PC-3 (cell line): ENCODE results near the gene BICRA.

Source experiments
- EZH2 ChIP-seq: fragments of 300-600 bp; sonication (generic); IDR thresholded peaks from one replicate; pipeline ENCODE4 v1.6.1; 2017; ENCODE audit warnings: antibody characterized with exemption, mild to moderate bottlenecking, low read length; ENCODE audit not compliant: unreplicated experiment
- EZH2phosphoT487 ChIP-seq: fragments of 300-600 bp; sonication (generic); IDR thresholded peaks from 2 replicates; pipeline ENCODE4 v1.6.1; 2018; ENCODE audit warnings: mild to moderate bottlenecking, antibody characterized with exemption, low read length, borderline replicate concordance
- TF ChIP-seq, protein P1 (sequence below): fragments of 300-600 bp; sonication (generic); conservative IDR thresholded peaks from 2 replicates; pipeline ENCODE4 v1.5.1; 2017; ENCODE audit warnings: antibody characterized with exemption, low read depth, mild to moderate bottlenecking, low read length

DNA sequence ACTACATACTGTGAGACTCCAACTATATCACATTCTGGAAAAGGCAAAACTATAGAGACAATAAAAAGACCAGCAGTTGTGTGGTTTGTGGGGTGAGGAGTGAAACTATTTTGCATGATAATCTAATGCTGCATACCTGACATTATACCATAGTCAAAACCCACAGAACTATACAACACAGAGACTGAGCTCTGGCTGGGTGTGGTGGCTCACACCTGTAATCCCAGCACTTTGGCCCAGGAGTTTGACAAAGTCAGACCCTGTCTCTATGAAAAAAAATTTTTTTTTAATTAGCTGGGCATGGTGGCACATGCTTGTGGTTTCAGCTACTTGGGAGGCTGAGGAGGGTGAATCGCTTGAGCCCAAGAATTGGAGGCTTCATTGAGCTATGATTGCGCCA, 47.9 kb upstream of the BICRA start:
- TF ChIP-seq, protein P1, sequence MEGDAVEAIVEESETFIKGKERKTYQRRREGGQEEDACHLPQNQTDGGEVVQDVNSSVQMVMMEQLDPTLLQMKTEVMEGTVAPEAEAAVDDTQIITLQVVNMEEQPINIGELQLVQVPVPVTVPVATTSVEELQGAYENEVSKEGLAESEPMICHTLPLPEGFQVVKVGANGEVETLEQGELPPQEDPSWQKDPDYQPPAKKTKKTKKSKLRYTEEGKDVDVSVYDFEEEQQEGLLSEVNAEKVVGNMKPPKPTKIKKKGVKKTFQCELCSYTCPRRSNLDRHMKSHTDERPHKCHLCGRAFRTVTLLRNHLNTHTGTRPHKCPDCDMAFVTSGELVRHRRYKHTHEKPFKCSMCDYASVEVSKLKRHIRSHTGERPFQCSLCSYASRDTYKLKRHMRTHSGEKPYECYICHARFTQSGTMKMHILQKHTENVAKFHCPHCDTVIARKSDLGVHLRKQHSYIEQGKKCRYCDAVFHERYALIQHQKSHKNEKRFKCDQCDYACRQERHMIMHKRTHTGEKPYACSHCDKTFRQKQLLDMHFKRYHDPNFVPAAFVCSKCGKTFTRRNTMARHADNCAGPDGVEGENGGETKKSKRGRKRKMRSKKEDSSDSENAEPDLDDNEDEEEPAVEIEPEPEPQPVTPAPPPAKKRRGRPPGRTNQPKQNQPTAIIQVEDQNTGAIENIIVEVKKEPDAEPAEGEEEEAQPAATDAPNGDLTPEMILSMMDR = no peak
- TF ChIP-seq EZH2 (no peak), EZH2phosphoT487 (no peak)
